Aorta (tissue), 5 donors: ENCODE data around the gene TFAP2B. TPM values are rescaled to one million over a fixed set of nuclear protein-coding genes. Genes with fewer than 3 reads are reported as not detected.

ENCODE experiments used
- ATAC-seq: fragments of 200-7000 bp; cut with Tn5 transposase; one replicate; pipeline ENCODE4 v1.9.1; 2022; ENCODE audit warnings: moderate library complexity; ENCODE audit not compliant: low FRiP score
- DNase-seq, 2 donors: peaks; one replicate each; pipeline ENCODE4 v3.0.0-alpha.2; 2020
- H3K27ac ChIP-seq, 2 donors: one replicate each; pipeline ENCODE4 v1.5.1; 2013; ENCODE audit warnings: low read length in 2 of 2, mild to moderate bottlenecking in 2 of 2, moderate library complexity in 2 of 2, control low read depth in 1 of 2, inconsistent platforms in 1 of 2, low read depth in 1 of 2
- H3K27me3 ChIP-seq, 2 donors: one replicate each; pipeline ENCODE4 v1.6.1; 2013; ENCODE audit warnings: control low read depth in 1 of 2, low read length in 1 of 2, mild to moderate bottlenecking in 1 of 2, moderate library complexity in 1 of 2; ENCODE audit not compliant: insufficient read depth in 2 of 2, control insufficient read depth in 1 of 2
- H3K36me3 ChIP-seq, 2 donors: one replicate each; pipeline ENCODE4 v1.6.1; 2013; ENCODE audit warnings: control low read depth in 1 of 2, low read length in 1 of 2, mild to moderate bottlenecking in 1 of 2; ENCODE audit not compliant: insufficient read depth in 2 of 2, control insufficient read depth in 1 of 2
- H3K4me1 ChIP-seq, 2 donors: one replicate each; pipeline ENCODE4 v1.6.1; 2013; ENCODE audit warnings: low read length in 2 of 2, control low read depth in 1 of 2, mild to moderate bottlenecking in 1 of 2, moderate library complexity in 1 of 2; ENCODE audit not compliant: insufficient read depth in 2 of 2, control insufficient read depth in 1 of 2
- H3K4me3 ChIP-seq, 2 donors: one replicate each; pipeline ENCODE4 v1.5.1; 2013; ENCODE audit warnings: low read length in 2 of 2, control low read depth in 1 of 2, mild to moderate bottlenecking in 1 of 2
- H3K9me3 ChIP-seq: one replicate; pipeline ENCODE4 v1.6.1; 2013; ENCODE audit warnings: mild to moderate bottlenecking, low read length; ENCODE audit not compliant: control insufficient read depth
- WGBS, 2 donors: extraction: QIAGEN DNeasy Blood & Tissue Kit; methylation state at CpG; one replicate each; pipeline ENCODE4 v1.1.7; 2013; 5-methylcytosine and 5-hydroxymethylcytosine counted together
- intact Hi-C, 2 donors: fragments of 100-400 bp; cut with DNase I; formaldehyde crosslinking; loops; one replicate each; pipeline versions ENCODE4 v1.14.2 to v1.15.0; 2022
- polyA plus RNA-seq, 2 donors: library from polyadenylated mRNA; stranded (reverse); fragments of 200-250 nt; gene quantifications; one replicate each; pipeline ENCODE4 v1.2.3, GENCODE V29; 2013
- total RNA-seq, 2 donors: library from RNA; stranded (reverse); fragmentation: NEBNext Ultra II Directional; extraction: Animal tissue kit (Norgen Biotek cat#: 25700); gene quantifications; one replicate each; pipeline ENCODE4 v1.2.1, GENCODE V29; 2021
- donor health status: healthy with polysubstance abuse.
- donor health status: Bipolar disorder and iron deficiency.
- donor health status: DM: no; HTN: no; CAD: no.
- donor health status: DM: no; HTN: no; CAD: no.
- donor health status: DM: yes; HTN: yes; CAD: no.

The TFAP2B gene
- total and polyA plus RNA-seq, 4 donors: 0.13 TPM; not detected in 3

DNA sequence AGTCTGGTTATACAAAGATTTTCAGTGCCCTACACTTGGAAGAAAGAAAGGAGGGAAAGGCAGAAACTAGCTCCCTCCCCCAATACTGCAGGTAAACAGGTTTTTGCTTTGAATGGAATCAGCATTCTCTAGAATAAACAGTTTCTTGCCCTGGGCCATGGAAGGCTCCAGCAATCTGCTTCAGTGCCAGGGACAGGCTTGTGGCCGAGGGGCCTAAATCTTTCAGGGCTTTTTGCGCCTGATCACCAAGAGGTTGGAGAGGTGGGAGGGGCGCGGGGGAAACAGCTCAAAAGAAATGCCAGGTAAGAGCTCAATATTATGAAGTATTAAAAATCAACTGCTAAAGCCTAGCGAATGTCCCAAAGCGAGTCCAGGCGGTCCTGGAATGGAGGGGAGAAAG, 23.8 kb downstream of the TFAP2B start:
- no peak for ATAC-seq
- H3K36me3 ChIP-seq: no peaks in the 10 kb centered on the region
- no peak overlapping the region for H3K27ac ChIP-seq
- no peak overlapping the region for H3K4me3 ChIP-seq
- H3K27me3 ChIP-seq: peaks cover 0 to 2% of the 10 kb centered on the region in 2 donors
- intact Hi-C loops: no loop called here
- H3K9me3 ChIP-seq: no peaks in the 10 kb centered on the region
- no peaks in the 10 kb centered on the region for H3K4me1 ChIP-seq
- no peak for DNase-seq
- WGBS, 2 donors: 12 to 29% methylated on average over 7 of the region's 7 CpGs

DNA sequence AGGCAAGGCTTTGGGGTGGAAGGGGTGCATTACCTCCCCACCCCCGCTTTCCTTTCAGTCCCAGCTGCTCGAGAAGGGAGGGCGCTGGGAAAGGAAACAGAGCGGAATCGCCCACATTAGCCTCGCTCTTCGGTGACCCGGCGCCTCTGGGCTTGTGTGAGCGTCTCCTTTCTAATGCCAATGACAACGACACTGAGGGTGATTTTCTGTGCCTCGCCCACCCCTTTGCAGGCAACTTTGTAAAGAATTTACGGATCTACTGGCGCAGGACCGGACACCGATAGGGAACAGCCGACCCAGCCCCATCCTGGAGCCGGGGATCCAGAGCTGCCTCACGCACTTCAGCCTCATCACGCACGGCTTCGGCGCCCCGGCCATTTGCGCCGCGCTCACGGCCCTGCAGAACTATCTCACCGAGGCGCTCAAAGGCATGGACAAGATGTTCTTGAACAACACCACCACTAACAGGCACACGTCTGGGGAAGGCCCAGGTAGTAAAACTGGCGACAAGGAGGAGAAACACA, 24.3 kb downstream of the TFAP2B start:
- H3K27me3 ChIP-seq: peaks cover 0 to 2% of the 10 kb centered on the region in 2 donors
- intact Hi-C loops: no loop called here
- WGBS, 2 donors: 4 to 10% methylated on average over 32 of the region's 32 CpGs

DNA sequence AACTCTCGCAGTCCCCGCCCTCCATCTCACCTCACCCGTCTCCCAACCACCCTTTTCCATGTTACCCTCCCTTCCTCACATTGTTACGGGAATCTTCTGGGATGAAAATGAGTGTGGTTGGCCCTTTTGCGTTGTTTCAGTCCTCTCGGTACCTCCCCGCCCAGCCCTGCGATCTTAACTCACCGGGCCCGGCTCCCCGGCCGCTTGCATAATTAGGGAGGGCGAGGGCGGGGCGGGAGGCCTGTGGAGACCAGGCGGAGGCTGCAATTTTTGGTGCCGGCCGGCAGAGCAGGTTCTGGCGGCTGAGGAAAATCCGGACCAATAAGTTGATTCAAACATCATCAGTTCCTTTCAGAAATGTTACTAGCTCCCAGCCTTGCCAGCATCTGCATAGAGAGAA, 25.2 kb downstream of the TFAP2B start:
- WGBS, 2 donors: 5 to 12% methylated on average over 20 of the region's 20 CpGs
- intact Hi-C loops: no loop called here
- no peak overlapping the region for H3K27ac ChIP-seq

More for the DNA sequence above, 24.3 kb downstream of the TFAP2B start:
- H3K36me3 ChIP-seq: no peaks in the 10 kb centered on the region
- ATAC-seq: no peak
- H3K4me3 ChIP-seq: no peak overlapping the region
- no peak for DNase-seq
- H3K4me1 ChIP-seq: no peaks in the 10 kb centered on the region
- H3K9me3 ChIP-seq: no peaks in the 10 kb centered on the region
- H3K27ac ChIP-seq: no peak overlapping the region

DNA sequence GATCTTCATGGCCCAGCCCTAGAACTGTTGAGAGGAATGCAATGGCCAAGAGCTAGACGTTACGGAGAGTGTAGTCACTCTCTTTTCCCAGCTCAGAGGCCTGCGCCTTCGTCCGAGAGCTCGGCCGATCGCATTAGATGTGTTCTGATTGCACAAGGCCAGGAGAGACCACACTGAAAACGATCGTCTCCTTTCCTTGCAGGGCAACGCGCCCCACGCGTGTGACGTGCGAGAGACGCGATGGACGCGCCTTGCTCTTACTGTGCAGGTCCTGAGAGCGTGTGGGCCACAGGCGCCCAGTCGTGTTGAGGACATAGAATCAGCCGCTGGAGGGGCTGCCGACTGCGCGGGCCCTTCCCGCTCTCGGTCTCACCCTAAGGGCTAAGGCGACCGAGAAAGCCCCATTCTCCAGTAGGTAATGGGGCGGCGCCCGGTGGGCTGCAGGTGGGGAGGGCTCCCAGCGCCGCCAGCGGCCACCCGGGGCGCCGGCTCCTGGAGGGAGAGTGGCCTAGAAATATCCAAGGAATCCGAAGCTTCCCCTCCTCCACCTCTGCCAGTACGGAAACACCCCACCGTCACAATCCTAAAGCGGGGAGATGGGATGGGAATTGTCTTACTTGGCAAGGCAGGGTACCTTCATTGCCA, 26.9 kb downstream of the TFAP2B start:
- H3K9me3 ChIP-seq: no peaks in the 10 kb centered on the region
- H3K4me3 ChIP-seq: no peak overlapping the region
- no peak for DNase-seq
- H3K36me3 ChIP-seq: no peaks in the 10 kb centered on the region
- intact Hi-C loops: no loop called here
- ATAC-seq: no peak
- H3K4me1 ChIP-seq: no peaks in the 10 kb centered on the region
- H3K27ac ChIP-seq: no peak overlapping the region
- WGBS, 2 donors: 7 to 8% methylated on average over 40 to 44 of the region's 44 CpGs
- H3K27me3 ChIP-seq: no peaks in the 10 kb centered on the region

More for the DNA sequence above, 25.2 kb downstream of the TFAP2B start:
- H3K36me3 ChIP-seq: no peaks in the 10 kb centered on the region
- no peak for ATAC-seq
- peaks cover 0 to 2% of the 10 kb centered on the region in 2 donors for H3K27me3 ChIP-seq
- H3K4me3 ChIP-seq: no peak overlapping the region
- H3K4me1 ChIP-seq: no peaks in the 10 kb centered on the region
- DNase-seq: no peak
- no peaks in the 10 kb centered on the region for H3K9me3 ChIP-seq

DNA sequence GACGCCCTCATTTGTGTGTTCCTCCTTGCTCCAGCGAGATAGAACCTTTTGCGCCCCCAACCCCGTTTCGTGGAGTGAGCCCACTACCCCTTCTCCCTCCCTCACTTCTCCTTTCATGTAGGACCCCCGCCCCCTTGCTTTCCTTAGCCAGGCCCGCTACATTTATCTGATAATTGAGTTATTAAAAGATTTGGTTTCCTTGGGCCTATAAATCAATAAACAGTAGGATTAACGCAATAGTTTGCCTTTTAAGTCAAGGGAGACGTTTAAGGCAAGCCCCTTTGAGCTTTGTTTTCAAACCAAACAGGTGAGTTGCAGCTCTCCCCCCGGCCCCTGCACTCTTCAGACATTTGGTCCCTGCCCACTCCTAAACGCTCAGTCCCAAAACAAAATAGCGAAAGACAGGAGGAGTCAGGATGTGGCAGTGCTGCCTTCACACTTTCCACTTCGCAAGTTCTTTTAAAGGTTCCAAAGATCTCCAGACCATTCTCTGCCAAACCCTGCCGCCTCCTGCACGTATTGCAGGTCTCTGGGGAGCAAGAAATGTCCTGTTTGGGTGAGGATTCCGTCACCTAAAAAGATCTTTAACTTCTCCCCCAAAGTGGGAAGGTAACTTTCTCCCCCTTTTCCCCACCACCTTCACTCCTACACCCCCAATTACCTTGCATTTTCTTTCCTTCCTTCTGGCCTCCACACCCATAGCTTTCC, 27.6 kb downstream of the TFAP2B start:
- H3K9me3 ChIP-seq: no peaks in the 10 kb centered on the region
- H3K27me3 ChIP-seq: no peaks in the 10 kb centered on the region
- WGBS, 2 donors: 7 to 12% methylated on average over 16 of the region's 16 CpGs
- no peaks in the 10 kb centered on the region for H3K4me1 ChIP-seq
- no peaks in the 10 kb centered on the region for H3K36me3 ChIP-seq
- no peak overlapping the region for H3K4me3 ChIP-seq
- DNase-seq: no peak
- ATAC-seq: no peak
- no peak overlapping the region for H3K27ac ChIP-seq
- intact Hi-C loops: no loop called here

DNA sequence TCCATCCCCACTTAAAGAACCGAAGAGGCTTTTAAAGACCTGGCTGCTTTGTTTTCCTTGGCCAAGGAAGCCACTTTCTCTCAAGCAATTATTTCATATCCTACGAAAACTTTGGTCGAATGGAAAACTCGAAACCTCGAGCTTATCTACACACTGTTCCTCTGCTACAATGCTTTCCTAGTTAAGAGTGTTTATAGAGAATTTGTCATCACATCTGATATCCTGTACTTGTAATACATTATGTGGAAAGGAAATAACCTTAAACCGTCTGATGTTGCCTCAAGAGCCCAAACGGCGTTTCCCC, 28.1 kb downstream of the TFAP2B start:
- no peak for DNase-seq
- Histone ChIP-seq H3K36me3 (no peaks in the 10 kb centered on the region), H3K27ac (no peak overlapping the region), H3K4me1 (no peaks in the 10 kb centered on the region), H3K9me3 (no peaks in the 10 kb centered on the region), H3K4me3 (no peak overlapping the region), H3K27me3 (no peaks in the 10 kb centered on the region)
- intact Hi-C loops: no loop called here
- 3 to 7% methylated on average over 8 of the region's 8 CpGs for WGBS, 2 donors
- ATAC-seq: no peak

DNA sequence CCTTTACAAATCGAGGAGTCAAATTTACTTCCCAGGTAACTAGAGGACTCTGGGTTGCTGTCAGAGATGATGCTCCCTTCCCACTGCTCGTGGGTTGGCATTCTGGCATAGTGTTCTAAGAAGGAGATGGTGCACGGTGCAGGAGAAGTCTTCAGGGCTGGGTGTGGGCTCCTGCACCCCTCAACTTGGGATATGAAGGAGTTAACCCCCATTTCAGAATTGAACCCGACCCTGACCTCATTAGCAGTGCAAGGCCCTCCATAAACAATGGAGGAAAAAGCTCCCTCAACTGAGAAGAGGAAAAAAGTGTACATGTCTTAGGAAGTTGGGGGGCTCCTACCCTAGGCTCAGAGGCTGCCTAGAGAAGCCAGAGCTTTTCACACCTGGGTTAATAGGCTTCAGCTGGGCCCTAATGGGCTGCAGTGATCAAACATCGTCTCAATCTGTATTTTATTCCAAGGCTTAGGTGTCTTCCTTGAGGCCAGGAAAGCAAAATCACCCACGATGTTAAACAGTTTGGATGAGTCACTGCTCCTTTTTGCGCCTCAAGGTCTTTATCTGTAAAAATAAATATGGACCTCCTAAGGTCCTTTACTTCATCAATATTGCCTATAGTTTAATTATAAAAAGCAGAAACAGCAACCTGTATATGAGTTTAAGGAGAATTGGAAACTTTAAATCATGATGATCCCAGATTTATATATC, 29.4 kb downstream of the TFAP2B start:
- DNase-seq (no peak), ATAC-seq (no peak)
- Histone ChIP-seq H3K4me3 (no peak overlapping the region), H3K4me1 (no peaks in the 10 kb centered on the region), H3K27ac (no peak overlapping the region), H3K27me3 (no peaks in the 10 kb centered on the region), H3K9me3 (no peaks in the 10 kb centered on the region), H3K36me3 (no peaks in the 10 kb centered on the region)
- intact Hi-C loops: no loop called here
- WGBS, 2 donors: 9 to 13% methylated on average over 7 of the region's 7 CpGs

DNA sequence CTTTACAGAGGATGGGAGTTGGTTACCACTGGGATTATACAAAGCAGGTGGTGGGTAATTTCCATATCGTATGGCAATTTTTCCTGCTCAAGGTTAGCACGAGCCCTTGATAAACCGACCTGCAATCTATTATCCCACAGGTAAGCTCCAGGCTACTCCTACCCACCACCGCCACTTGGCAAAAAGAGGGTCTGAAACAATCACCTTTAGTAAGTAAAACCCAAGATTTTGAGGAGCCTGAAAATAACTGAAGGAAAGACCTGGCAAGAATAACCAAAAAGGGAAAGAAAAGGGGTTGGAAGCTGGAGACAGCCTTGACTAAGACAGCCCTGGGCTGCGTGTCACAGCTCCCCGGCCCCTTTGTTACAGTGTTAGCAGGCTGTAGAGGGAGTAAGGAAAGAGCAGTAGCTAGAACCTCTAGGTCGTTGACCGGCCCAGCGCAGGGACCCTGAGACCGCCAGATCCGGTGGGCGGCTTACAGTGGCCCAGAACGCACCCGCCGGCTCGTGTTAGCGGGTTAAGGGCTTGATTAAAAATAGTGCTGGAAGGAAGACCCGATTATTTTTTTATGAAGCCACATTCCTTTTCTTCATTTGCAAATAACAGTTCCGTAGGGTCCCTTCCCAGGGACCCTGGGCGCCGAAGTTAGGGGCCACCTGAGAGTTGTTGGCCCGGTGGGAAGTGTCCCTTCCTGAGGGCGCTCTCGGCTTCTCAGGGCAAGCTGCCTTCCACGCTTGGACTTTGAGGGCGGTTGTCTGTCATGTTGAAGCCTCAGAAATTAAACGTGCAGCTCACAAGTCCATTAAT, 30.5 kb downstream of the TFAP2B start:
- ATAC-seq: no peak
- WGBS, 2 donors: 6% methylated on average over 27 of the region's 27 CpGs
- intact Hi-C loops: no loop called here
- Histone ChIP-seq H3K27ac (no peak overlapping the region), H3K36me3 (no peaks in the 10 kb centered on the region), H3K4me1 (no peaks in the 10 kb centered on the region), H3K4me3 (no peak overlapping the region), H3K9me3 (no peaks in the 10 kb centered on the region), H3K27me3 (no peaks in the 10 kb centered on the region)
- no peak for DNase-seq
